ENCODE measurements around the gene ADGRG6.
"Not testable (repeated sequence)": the region's sequence is repeated elsewhere in the genome, so short reads cannot be mapped to it uniquely, and the experiment has no call there.

Gene ADGRG6

DNA sequence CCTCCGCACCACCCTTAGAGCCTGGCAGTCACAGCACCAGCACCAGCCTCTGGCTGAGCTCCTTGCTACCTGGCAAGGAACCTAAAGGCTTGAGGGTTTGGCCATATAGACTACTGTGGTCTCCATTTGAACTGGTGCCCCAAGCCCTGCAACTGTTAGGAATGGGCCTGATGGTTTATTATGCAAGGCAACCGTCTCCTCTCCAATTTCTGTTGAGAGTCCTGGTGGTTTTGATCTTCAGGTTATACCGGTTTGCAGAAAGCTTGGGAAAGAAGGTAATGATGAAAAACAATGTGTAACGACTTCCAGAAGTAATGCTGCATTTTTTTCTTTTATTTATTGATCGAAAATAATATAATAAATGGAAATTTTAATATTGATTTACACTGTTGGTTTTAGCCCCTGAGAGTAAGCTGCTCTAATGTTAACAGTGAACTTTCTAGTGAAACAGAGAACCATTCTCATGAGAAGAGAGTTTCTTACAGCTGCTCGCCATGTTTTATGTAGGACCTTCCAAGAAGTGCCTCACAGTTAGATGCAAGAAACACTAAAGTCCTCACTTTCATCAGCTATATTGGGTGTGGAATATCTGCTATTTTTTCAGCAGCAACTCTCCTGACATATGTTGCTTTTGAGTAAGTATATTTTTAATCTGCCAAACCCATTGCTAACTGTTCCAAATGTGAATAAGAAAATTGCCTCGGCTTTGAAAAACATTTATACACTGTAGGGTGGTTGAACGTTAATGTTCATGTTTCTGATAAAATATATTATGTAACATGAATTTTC is 112.8 kb downstream of the ADGRG6 start:
- no peak for DNase-seq

DNA sequence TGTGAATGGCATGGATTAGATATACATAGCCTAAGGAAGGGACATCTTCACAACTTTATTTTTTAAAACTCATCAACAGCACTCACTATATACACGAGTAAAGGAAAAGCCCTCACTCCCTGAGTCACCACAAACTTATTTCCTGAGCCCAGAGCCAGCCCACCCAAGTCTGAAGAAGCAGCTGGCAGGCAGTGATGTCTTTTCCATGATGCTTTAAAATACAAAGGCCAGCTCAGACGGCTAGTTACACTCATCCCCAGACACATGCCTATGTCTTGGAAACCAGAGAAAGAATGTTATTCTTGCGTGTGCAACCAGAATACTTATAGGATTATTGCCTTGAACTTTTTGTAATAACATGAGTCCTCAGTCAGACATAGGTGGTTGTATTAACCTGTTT is 114.4 kb downstream of the ADGRG6 start:
- no peak for DNase-seq

DNA sequence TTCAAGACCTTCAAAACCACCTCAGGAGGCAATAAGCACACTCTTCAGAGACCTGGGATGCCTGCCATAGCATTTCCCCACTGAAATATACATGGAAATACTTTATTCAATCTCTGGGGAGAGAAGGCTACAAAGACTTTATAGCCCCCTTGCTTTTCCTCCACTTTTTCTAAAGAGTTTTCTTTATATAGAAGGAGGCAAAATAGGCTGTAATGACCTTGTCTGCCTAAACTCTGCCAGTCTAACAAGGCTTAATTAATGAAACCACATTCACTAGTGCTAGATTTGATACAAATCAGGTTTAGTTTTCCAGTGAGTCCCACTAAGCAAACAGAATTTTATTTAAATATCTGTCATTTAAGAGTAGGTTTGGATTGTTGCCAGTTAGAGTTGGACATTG is 114.9 kb downstream of the ADGRG6 start:
- DNase-seq = no peak

DNA sequence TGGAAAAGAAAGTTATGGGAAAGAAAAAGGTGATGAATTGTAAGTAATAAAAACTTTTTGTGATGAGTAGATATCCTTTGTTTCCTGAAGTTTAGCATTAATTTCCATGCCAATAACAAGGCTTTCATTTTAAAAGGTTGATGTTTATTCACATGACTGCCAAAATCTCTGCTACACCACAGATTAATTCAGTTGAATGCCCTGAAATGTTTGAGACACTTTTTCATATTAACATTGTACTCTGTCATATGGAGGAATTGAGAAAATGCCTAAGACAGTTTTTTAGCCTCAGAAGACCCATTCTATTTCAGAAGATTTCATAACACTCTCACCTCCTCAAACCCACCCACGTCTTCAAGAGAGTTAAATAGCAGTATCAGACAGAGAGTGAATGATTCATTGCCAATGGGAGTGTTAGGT is 115.5 kb downstream of the ADGRG6 start:
- no peak for DNase-seq

DNA sequence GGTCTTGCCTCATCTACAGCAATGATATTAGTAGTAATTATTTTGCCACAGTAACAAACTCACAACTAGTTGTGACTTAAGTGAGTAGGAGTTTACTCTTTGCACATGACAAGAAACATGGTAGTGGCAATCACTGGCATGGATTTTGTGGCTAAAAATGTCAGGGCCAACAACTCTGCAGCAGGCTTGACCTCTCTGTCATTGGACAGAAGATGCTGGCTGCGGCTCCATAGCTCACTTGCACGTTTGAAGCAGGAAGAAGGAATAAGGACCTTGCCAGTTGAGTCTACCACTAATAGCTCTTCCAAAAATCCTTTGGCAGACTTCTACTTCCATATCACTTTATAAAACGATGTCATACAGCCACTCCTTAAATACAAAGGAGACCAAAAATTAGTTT is 117.3 kb downstream of the ADGRG6 start:
- DNase-seq = no peak

DNA sequence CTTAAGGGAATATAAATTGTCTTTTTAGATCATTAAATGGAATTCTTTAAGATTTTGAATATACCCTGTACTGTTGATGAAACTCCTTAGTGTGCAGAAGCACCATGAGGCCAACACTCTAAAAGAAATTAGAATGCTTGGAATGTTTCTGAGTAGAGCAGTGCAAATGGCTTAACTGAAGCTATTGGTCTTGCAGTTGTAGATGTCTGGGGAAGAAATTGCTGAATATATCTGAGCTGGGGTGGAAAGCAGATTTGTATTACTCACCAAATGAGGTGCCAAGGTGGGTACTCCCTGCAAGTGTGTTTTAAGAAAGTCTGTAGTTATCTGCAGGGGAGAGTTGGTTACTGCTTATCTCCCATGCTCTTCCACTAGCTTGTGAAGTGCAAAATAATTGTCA is 119.0 kb downstream of the ADGRG6 start:
- DNase-seq = no peak

DNA sequence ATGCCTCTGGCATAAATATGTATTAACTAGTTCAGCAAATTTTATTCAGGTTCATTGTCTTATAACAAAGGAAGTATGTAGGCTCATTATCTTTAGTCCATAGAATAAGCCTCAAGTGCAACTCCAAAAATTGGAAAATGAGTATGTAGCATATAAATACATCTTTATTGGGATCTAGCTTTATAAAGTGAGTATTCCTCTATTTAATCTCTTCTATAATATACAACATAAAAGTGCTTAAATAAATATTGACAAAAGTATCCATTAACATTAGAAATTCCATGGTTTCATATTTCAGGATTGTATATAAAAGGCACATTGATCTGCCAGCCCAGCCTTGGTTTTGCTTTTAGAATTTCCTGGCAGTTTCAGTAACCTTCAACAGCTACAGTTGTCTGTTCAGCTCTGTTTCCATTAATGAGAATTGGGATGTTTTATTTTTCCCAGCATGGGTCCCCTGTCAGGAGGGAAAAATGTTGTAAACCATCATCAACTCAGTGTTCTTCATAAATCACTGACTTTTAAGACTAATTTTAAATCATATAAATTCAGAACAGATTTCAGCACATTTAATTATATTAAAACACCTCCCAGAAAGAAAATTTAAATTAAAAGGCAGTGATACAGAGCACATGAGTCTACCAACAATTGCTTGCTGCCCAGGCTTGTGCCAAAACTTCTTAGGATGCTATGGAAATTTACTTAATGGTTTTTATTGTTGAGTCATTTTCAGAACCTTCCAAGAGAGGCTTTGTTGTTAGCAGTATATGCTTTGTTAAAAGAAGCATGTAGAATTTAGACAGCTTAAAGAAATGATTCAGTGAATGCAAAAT is 119.7 kb downstream of the ADGRG6 start:
- no peak for DNase-seq

DNA sequence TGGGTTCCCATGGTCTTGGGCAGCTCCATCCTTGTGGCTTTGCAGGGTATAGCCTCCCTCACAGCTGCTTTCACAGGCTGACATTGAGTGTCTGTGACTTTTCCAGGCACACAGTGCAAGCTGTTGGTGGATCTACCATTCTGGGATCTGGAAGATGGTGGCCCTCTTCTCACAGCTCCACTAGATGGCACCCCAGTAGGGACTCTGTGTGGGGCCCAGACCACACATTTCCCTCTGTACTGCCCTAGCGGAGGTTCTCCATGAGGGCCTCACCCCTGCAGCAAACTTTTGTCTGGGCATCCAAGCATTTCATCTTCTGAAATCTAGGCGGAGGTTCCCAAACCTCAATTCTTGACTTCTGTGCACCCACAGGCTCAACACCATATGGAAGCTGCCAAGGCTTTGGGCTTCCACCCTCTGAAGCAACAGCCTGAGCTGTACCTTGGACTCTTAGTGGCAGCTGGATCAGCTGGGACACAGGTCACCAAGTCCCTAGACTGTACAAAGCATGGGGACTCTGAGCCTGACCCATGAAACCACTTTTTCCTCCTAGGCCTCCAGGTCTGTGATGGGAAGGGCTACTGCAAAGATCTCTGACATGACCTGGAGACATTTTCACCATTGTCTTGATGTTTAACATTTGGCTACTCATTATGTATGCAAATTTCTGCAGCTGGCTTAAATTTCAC is 124.8 kb downstream of the ADGRG6 start:
- not testable (repeated sequence) for DNase-seq

DNA sequence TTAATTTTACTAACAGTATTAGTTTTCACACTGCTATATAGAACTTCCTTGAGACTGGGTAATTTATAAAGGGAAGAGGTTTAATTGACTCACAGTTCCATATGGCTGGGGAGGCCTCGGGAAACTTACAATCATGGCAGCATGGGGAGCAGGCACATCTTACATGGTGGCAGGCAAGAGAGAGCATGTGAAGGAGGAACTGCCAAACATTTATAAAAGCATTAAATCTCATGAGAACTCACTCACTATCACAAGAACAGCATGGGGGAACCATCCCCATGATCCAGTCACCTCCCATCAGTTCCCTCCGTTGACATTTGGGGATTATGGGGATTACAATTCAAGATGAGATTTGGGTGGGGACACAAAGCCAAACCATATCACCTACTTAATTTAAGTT is 126.7 kb downstream of the ADGRG6 start:
- not testable (repeated sequence) for DNase-seq

DNA sequence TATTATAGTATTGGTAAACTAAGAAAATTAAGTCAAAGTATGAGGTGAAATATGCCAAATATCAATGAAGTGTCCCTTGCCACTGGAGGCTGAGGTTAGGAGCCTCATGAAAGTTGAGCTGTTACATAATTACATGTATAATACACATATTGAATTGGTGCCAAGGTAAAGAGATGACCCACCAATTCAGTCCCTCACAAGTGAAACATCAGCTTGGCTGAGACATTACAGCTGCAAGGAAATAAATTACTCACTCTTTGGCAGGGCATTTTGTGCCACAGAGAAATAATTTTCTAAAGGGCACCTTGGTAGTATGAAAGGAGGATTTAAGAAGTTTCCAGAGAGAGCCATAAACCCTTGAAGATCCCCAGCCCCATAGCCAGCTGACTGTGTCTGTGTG is 127.4 kb downstream of the ADGRG6 start:
- no peak for DNase-seq

DNA sequence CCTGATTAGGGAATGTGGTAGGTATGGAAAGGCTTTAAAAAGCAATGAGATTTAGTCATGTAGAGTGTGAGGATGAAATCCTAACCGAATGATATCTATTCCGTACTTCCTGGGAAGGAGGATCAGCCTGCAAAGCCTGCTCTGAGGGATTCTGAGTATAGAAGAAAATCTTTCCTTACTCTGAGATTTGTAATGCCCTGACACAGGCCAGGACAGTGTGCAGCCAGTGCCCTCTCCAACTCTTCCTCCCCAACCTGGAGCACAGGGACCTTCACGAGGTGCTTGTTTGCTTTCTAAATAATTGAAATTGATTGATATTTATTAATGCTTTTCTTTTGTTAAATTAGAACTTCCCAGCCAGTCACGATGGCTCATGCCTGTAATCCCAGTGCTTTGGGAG is 131.6 kb downstream of the ADGRG6 start:
- no peak for DNase-seq

DNA sequence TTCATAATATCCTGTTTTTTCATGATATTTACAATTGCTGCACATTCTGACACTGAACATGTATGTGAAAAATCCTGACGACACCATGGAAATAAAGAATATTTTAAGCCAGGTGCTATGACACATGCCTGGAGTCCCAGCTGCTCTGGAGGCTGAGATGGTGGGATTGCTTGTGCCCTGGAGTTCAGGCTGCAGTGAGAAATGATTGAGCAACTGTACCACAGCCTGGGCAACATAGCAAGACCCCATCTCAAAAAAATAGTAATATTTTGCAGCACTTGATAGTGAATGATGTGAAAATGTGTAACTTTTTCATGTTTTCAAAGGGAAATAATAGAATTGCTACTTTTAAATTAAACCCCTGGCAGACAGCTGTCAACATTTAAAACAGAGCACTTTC is 137.1 kb downstream of the ADGRG6 start:
- DNase-seq = no peak

DNA sequence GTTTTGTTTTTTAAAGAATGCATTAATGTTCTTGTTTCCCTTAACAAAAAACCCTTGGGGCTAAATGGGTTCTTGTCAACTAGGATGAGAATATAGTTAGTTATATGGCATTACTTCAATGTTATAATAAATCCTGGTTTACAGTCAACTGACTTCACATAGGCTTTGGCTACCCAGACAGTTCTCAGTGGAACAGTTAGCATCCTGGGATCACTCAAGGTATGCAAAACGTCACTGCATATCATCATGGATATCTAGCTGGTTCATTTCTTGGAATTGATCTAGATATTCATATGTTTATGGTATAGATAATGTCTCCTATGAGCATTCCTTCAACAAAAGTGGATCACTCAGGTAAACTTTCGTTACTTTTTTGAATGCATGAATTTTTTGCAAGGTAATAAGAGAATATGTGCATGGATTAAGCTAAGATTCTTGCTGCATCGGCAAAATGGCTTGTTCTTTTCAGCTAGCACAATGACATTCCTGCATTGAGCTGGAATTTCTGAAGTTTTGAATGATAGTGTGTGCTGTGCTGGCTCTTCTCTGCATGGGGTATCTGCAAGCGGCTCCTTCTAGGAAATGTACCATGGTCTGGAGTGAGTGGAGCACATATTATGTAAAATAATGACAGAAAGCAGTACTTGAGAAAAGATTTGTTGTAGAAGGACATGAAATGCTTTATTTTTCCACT is 138.9 kb downstream of the ADGRG6 start:
- DNase-seq = no peak

DNA sequence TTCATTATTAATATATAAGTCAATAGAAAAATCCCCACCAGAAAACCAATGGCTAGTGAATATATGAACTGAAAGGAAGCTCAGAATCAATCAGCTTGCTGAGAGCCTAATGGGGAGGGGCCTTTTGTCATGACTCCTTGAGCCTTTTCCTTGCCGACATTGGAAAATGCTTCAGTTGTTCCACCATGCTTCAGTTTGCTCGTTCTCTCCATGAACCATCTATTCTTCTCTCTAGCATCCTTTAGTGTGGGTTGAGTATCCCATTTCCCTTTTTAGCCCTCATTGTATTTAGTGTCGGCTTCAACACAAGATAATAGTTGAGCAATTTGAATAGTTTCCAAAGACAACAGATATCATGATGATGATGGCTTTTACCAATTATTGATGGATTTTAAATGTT is 139.9 kb downstream of the ADGRG6 start:
- DNase-seq = no peak

DNA sequence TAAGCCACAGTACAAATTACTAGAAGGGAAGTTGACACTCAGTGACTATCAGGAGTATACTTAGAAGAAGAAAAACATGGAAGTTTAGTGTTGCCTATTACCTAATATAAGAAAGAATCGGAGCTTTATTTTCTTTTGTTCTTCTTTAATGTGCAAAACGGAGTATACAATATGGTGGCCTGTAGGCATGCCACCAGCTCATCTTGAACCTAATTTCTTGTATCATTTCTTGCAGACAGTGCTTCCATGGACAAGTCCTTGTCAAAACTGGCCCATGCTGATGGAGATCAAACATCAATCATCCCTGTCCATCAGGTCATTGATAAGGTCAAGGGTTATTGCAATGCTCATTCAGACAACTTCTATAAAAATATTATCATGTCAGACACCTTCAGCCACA is 141.3 kb downstream of the ADGRG6 start:
- DNase-seq = no peak

DNA sequence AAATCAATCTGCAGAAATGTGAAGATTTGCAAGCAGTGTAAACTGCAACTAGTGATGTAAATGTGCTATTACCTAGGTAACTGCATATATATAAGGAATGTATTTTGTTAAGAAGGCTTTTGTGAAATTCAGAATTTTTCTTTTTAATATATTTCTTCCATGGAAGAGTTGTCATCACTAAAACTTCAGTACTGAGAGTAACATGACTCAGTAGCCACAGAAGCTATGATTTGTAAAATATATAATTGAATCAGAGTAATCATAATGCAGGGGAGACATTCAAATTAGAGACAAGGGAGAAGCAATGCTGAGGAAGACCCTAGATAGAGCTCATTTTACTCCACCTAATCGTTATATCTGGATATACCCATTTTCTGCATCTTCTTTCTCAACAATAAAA is 141.7 kb downstream of the ADGRG6 start:
- DNase-seq = no peak

DNA sequence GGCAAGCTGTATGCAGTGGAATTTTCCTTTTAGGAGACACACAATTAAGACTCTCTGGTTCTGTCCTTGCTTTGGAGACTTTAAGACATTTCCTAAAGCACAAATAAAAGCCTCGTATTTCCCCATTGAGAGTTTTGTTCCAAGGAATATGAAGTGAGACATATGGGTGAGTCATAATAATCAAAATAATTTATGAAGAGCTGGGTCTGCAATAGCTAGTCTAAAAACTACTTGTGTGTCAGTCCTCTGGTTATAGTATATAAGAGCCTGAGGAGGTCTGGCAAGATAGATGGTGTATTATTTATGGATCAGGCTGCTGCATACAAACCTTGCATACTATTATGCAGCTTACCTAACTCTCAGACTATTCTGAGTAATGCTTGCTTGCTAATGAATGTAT is 142.6 kb downstream of the ADGRG6 start:
- no peak for DNase-seq

DNA sequence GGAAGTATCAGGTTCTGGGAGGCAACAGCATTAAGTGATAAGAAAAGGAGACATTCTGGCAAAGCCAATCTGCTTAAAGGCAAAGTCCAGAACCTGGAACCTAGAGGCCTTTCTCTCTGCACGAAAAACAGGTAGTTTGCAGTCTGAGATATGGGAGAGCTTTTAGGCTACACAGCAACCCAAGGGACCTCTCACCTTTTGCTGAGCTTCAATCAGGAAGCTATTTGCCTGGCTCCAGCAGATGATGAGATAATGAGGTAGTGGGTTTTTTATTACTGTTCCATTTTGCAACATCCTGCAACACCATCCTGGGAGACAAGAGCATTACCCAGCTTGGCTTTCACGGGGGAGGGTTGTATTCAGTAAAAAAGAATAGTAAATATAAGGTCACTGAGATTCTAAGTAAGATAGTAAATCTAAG is 143.1 kb downstream of the ADGRG6 start:
- DNase-seq = no peak

DNA sequence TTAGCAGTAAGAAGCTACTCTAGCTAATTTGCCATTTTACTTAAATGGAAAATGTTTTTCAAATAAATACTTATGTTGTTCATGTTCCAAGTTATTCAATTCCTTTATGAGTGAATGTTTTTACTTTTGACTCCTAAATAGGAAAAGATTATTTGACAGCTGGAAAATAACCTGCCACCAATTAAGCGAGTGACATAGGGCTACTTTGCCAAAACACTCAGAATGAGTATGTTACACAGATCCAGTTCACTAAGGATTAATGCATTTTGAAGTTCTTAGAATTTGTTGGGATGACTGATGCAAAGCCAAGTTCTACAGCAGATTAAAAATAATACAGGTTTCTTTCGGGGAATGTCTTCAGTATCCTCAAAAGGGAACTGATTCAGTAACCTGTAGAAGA is 144.4 kb downstream of the ADGRG6 start:
- DNase-seq = no peak

DNA sequence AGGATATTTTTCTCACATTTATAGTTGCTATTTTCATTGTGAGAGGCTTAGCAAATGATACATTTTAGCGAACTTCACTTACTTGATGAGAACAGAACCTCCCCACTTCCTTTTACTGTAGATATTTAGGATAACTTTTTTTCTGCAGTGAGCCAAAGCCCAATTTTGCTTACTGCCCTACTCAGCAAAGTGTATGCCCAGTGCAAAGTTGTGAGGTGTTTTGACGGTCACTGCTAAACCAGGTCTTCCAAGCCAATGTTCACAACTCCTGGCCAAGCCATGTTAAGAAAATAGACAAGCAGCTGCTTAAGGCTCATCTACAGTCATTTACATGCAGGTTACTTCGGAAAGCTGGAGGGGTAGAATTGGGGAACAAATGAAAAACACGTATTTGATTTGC is 144.8 kb downstream of the ADGRG6 start:
- no peak for DNase-seq

DNA sequence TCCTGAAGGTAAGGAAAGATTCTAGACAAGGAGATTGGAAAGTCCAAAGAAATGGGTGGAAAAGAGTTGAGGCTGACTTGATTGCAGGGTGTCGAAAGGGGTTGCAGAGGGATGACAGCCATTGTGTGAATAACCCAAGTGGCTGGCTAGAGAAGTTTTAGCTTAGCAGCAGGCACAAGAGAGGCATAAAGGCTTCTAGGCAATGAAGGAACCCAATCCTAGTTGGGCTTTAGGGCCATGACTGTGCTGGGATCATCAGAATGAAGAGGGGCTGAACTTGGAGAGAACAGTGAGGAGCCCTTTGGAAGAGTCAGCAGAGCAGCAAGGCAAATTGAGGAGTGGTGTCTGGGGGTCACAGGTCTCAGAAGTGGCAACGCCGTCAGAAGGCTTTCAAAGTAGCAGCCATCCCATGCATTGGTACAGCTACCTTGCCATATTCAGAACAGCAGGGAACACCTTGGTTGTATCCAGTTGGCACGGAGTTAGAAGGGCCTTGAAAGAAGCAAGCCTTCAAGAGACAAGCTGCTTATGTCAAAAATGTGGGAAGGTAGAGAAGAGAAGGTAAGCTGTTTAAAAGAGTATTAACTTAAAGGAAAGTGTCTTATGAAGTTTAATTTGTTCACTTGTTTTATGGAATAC is 146.4 kb downstream of the ADGRG6 start:
- no peak for DNase-seq

DNA sequence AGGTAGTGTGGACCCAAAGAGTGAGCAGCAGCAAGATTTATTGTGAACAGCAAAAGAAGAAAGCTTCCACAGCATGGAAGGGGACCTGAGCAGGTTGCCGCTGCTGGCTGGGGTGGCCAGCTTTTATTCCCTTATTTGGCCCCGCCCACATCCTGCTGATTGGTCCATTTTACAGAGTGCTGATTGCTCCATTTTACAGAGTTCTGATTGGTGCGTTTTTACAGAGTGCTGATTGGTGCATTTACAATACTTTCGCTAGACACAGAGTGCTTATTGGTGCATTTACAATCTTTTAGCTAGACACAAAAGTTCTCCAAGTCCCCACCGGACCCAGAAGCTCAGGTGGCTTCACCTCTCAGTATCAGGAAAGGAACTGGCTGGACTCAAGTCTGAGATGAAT is 149.0 kb downstream of the ADGRG6 start:
- not testable (repeated sequence) for DNase-seq

DNA sequence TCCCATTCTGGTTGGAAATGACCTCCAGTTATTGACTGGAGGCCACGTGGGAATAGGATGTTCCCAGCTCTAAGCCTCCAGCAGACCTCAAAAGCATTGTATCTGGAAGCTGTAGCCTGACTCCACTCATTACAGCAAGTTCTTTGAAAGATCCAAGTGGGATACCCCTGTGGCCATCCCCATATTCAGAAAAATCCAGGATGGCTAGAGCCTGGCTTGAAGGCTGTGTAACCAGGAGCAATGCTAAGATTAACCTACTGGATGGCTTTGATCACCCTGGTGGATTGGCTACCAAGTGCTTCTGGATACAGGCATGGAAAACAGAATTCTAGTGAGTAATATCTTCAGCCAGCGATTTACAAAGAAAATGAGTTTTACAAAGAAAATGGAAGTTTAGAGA is 151.2 kb downstream of the ADGRG6 start:
- no peak for DNase-seq

Measured in inflammatory macrophage treated with lipopolysaccharide for 1 hour (primary cell).